Vagina (tissue), 2 donors: ENCODE results near the gene DOLPP1. TPM values are rescaled to one million over a fixed set of nuclear protein-coding genes. Genes with fewer than 3 reads are reported as not detected.
"Not testable (repeated sequence)": the region's sequence is repeated elsewhere in the genome, so short reads cannot be mapped to it uniquely, and the experiment has no call there.

ENCODE experiments used
- DNase-seq, 2 donors: peaks; one replicate each; pipeline ENCODE4 v3.0.0-alpha.2; 2017; ENCODE audit errors: extremely low spot score in 2 of 2
- H3K27ac ChIP-seq: fragments of 200-600 bp; sonication (generic); one replicate; pipeline ENCODE4 v1.5.1; 2019
- H3K27me3 ChIP-seq: fragments of 200-600 bp; sonication (generic); one replicate; pipeline ENCODE4 v1.5.1; 2019
- H3K36me3 ChIP-seq, 2 donors: fragments of 200-600 bp; sonication (generic); one replicate each; pipeline ENCODE4 v1.5.1; 2017 to 2019
- H3K4me1 ChIP-seq: fragments of 200-600 bp; sonication (generic); one replicate; pipeline ENCODE4 v1.5.1; 2019
- H3K4me3 ChIP-seq, 2 donors: fragments of 200-600 bp; sonication (generic); 1 replicate in 1 of 2; 2 replicates in 1 of 2; pipeline ENCODE4 v1.5.1; 2016 to 2019
- H3K9me3 ChIP-seq: fragments of 200-600 bp; sonication (generic); one replicate; pipeline ENCODE4 v1.5.1; 2019
- POLR2A ChIP-seq, 2 donors: fragments of 450-650 bp; IDR thresholded peaks; one replicate each; pipeline ENCODE4 v1.6.1; 2017; ENCODE audit warnings: antibody characterized with exemption in 2 of 2, mild to moderate bottlenecking in 2 of 2, moderate library complexity in 2 of 2
- POLR2AphosphoS5 ChIP-seq, 2 donors: sonication (generic); formaldehyde crosslinking; IDR thresholded peaks; one replicate each; pipeline ENCODE4 v1.9.0; 2017; ENCODE audit warnings: antibody characterized with exemption in 2 of 2, mild to moderate bottlenecking in 2 of 2, low read depth in 1 of 2; ENCODE audit not compliant: insufficient read depth in 1 of 2
- intact Hi-C: fragments of 100-400 bp; cut with DNase I; formaldehyde crosslinking; loops from one replicate; pipeline ENCODE4 v1.15.1; 2023
- total RNA-seq: library from RNA; depleted of rRNA; stranded (reverse); fragments of >200 nt; gene quantifications from one replicate; pipeline ENCODE4 v1.2.3, GENCODE V29; 2016
- TF ChIP-seq, protein P1 (sequence below), 3 experiments: fragments of 450-650 bp in 2 of 3; fragments of 200-600 bp in 1 of 3; sonication (generic) in 1 of 3; IDR thresholded peaks; one replicate each; pipeline ENCODE4 v1.5.1; 2017 to 2019; ENCODE audit warnings: antibody characterized with exemption in 3 of 3, mild to moderate bottlenecking in 2 of 3, moderate library complexity in 2 of 3

The DOLPP1 gene
- total RNA-seq, 1 donor from 2014 or later, result 3.2 TPM

DNA sequence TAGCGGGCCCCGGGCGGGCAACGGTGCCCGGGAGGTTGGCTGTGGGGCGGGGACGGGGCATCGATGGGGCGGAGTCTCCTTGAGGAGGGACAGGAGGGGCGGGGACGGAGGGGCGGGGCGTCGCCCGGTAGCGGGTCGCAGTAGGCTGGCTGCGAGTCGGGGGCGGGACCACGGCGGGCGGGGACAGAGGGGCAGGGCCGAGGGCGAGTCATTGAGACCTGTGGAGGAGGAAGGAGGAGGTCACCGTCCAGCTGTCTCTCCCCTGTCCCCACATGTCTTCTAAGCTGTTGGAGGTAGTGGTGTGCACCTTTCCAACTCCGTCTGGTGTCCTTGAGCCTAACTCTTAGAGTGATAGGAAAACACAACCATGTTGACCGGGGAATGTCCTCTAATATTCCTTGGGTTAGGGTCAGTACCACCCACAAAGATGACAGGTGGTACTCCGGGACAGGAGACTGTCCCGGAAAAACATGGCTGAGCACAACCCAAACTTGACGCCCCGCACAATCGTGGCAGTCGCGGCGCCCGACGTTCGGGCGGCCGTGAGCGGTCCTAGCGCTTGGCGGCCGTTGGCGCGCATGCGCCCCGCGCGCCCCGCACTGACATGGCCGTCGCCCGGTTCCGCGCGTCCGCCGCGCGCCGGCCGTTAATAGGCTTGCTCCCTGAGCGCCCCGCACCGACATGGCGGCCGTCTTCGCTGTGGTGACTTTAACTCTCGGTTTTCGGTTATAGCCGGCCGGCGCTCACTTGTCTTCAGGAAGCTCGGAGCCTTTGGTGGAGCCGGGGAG is 30.0 kb downstream of the DOLPP1 start, which contains the start of the genes CRAT and PTPA:
Gene CRAT (minus strand): TSS at position 54 of the 788 bp plus-strand sequence. CDS start 284 bp downstream, outside the sequence.
Gene PTPA (plus strand): TSS at position 676 of the 788 bp plus-strand sequence. CDS start 186 bp downstream, outside the sequence.
- DNase-seq, result peak in 1 of 2 donors; percentile 96
- Histone ChIP-seq H3K9me3 (no peaks in the 10 kb centered on the region), H3K4me3 (peak within 1 kb of the TSS; percentile 74 to 100), H3K36me3 (peaks cover 0 to 3% of the 10 kb centered on the region in 2 donors), H3K4me1 (peaks cover 48% of the 10 kb centered on the region), H3K27ac (peak within 1 kb of the TSS; percentile 91), H3K27me3 (no peaks in the 10 kb centered on the region)
- TF ChIP-seq POLR2A (IDR thresholded peaks at IDR 0.05) (peak; percentile 47 to 90), POLR2AphosphoS5 (IDR thresholded peaks at IDR 0.05; ENCODE audit: insufficient read depth in 1 of 2, low read depth in 1 of 2) (peak; percentile 55 to 88)
- TF ChIP-seq, protein P1, sequence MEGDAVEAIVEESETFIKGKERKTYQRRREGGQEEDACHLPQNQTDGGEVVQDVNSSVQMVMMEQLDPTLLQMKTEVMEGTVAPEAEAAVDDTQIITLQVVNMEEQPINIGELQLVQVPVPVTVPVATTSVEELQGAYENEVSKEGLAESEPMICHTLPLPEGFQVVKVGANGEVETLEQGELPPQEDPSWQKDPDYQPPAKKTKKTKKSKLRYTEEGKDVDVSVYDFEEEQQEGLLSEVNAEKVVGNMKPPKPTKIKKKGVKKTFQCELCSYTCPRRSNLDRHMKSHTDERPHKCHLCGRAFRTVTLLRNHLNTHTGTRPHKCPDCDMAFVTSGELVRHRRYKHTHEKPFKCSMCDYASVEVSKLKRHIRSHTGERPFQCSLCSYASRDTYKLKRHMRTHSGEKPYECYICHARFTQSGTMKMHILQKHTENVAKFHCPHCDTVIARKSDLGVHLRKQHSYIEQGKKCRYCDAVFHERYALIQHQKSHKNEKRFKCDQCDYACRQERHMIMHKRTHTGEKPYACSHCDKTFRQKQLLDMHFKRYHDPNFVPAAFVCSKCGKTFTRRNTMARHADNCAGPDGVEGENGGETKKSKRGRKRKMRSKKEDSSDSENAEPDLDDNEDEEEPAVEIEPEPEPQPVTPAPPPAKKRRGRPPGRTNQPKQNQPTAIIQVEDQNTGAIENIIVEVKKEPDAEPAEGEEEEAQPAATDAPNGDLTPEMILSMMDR (IDR thresholded peaks at IDR 0.05), result no peak
- intact Hi-C loops, result no loop called here

DNA sequence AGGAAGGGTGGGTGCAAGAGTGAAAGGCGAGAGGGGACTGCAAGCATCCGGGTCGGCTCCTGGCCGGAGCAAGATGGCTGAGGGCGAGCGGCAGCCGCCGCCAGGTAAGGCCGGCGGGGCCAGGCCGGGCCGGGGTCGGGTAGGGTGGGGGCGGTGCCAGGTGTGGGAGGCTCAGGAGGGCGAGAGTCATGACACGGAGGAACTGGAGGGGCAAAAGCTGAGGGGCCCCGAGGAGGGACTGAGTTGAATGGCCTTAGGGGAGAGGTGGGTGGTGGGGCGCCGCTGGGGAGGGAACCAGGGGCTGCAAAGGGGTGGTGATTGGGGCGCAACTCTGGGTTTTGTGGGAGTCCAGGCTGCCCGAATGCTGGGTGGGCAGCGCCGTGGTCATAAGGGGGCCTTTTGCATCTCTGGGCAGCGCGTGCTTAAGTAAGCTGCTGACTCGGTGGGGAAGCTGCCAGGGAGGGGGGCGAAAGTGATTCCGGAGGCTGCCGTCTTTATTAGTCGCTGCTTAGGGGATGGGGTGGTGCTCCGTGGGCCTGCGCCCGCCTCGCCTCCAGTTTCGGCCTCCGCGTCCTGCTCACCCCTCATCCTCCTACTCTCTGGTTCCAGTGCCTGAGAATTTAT is 30.7 kb downstream of the DOLPP1 start:
- Histone ChIP-seq H3K36me3 (no peaks in the 10 kb centered on the region), H3K9me3 (no peaks in the 10 kb centered on the region), H3K27ac (peak overlapping the region; percentile 91), H3K4me1 (peaks cover 48% of the 10 kb centered on the region), H3K27me3 (no peaks in the 10 kb centered on the region), H3K4me3 (peak overlapping the region; percentile 74 to 100)
- intact Hi-C loops, result no loop called here
- peak in 1 of 2 donors; percentile 92 for DNase-seq
- TF ChIP-seq, protein P1 (IDR thresholded peaks at IDR 0.05), result no peak
- TF ChIP-seq POLR2AphosphoS5 (IDR thresholded peaks at IDR 0.05; ENCODE audit: insufficient read depth in 1 of 2, low read depth in 1 of 2) (no peak), POLR2A (IDR thresholded peaks at IDR 0.05) (no peak)

DNA sequence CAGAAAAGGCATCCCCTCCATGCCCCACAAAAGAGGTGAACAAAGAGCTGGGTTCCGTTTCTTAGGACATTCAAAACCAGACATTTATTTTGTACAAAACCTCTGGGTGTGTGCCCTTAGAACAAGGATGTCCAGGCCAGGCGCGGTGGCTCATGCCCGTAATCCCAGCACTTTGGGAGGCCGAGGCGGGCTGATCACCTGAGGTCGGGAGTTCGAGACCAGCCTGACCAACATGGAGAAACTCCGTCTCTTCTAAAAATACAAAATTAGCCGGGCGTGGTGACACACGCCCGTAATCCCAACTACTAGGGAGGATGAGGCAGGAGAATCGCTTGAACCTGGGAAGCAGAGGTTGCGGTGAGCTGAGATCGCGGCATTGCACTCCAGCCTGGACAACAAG is 31.6 kb downstream of the DOLPP1 start:
- not testable (repeated sequence) for H3K27ac ChIP-seq

DNA sequence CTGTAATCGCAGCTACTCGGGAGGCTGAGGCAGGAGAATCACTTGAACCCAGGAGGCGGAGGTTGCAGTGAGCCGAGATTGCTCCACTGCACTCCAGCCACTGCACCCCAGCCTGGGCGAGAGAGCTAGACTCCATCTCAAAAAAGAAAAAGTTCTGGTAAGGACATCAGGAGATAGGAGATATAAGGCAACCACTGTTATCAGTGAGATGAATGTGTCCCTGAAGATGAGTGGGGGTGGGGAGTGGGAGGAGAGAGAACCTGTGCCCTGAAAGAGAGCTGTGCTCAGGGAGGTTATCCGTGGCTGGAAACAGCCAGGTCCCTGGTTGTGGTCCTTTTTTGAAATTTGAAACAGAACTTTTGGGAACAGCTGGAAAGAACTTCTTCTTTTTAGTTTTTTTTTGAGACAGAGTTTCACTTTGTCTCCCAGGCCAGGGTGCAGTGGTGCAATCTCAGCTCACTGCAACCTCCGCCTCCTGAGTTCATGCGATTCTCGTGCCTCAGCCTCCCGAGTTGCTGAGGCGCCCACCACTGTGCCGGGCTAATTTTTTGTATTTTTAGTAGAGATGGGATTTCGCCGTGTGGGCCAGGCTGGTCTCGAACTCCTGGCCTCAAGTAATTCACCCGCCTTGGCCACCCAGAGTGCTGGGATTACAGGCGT is 32.9 kb downstream of the DOLPP1 start:
- TF ChIP-seq POLR2A (IDR thresholded peaks at IDR 0.05) (no peak), POLR2AphosphoS5 (IDR thresholded peaks at IDR 0.05; ENCODE audit: insufficient read depth in 1 of 2, low read depth in 1 of 2) (no peak)
- TF ChIP-seq, protein P1 (IDR thresholded peaks at IDR 0.05), result no peak
- Histone ChIP-seq H3K36me3 (no peaks in the 10 kb centered on the region), H3K4me3 (no peak overlapping the region), H3K27me3 (no peaks in the 10 kb centered on the region), H3K27ac (no peak overlapping the region), H3K4me1 (peaks cover 41% of the 10 kb centered on the region), H3K9me3 (no peaks in the 10 kb centered on the region)
- intact Hi-C loops, result no loop called here
- no peak for DNase-seq

More for the DNA sequence above, 31.6 kb downstream of the DOLPP1 start:
- H3K9me3 ChIP-seq, intact Hi-C loops, H3K36me3 ChIP-seq, DNase-seq, H3K27me3 ChIP-seq: not testable (repeated sequence)
- peak overlapping the region; percentile 74 to 100 for H3K4me3 ChIP-seq
- H3K4me1 ChIP-seq, result peaks cover 48% of the 10 kb centered on the region

DNA sequence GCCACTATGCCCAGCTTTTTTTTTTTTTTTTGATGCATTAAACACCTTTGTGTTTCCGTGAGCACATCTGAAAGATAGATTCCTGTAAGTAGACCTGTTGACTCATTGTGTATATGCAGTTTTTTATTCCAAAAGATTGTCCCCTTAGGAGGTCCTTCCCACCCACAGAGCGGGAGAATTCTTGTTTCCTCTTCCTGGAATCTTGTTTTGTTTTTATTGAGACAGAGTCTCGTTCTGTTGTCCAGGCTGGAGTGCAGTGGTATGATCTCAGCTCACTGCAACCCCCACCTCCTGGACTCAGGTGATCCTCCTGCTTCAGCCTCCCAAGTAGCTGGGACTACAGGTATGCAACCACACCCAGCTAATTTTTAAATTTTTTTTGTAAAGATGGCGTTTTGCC is 37.9 kb downstream of the DOLPP1 start:
- H3K4me3 ChIP-seq, result no peak overlapping the region
- H3K27me3 ChIP-seq, result no peaks in the 10 kb centered on the region
- no peak for DNase-seq
- no peak overlapping the region for H3K27ac ChIP-seq
- no peaks in the 10 kb centered on the region for H3K9me3 ChIP-seq
- TF ChIP-seq POLR2AphosphoS5 (IDR thresholded peaks at IDR 0.05; ENCODE audit: insufficient read depth in 1 of 2, low read depth in 1 of 2) (no peak), POLR2A (IDR thresholded peaks at IDR 0.05) (no peak)
- TF ChIP-seq, protein P1 (IDR thresholded peaks at IDR 0.05), result no peak
- H3K4me1 ChIP-seq, result peaks cover 13% of the 10 kb centered on the region
- intact Hi-C loops, result no loop called here
- peaks cover 0 to 28% of the 10 kb centered on the region in 2 donors for H3K36me3 ChIP-seq
